SK-N-SH (cell line): ENCODE results near the gene GRM2.

Experiments
- ELF1 ChIP-seq: IDR thresholded peaks from 2 replicates; pipeline ENCODE4 v1.4.0; 2012
- EP300 ChIP-seq, 2 experiments: IDR thresholded peaks; 2 replicates each; pipeline versions ENCODE4 v1.4.0 to v1.6.1; 2012; ENCODE audit warnings: borderline replicate concordance in 1 of 2, low read depth in 1 of 2, low read length in 1 of 2
- MXI1 ChIP-seq: IDR thresholded peaks from 2 replicates; pipeline ENCODE4 v1.6.1; 2012; ENCODE audit warnings: mild to moderate bottlenecking, low read depth, low read length, improper control_type of control experiment
- NFIC ChIP-seq: IDR thresholded peaks from 2 replicates; pipeline ENCODE4 v1.4.0; 2012; ENCODE audit warnings: borderline replicate concordance
- POLR2AphosphoS5 ChIP-seq: IDR thresholded peaks from 2 replicates; pipeline ENCODE4 v1.6.1; 2012; ENCODE audit warnings: low read depth, low read length
- RFX5 ChIP-seq: IDR thresholded peaks from 2 replicates; pipeline ENCODE4 v1.6.1; 2012; ENCODE audit warnings: mild to moderate bottlenecking, improper control_type of control experiment, low read length
- TF ChIP-seq, protein P1 (sequence below): fragments of 200-600 bp; sonication (generic); IDR thresholded peaks from 2 replicates; pipeline ENCODE4 v1.6.1; 2017; ENCODE audit warnings: antibody characterized with exemption, mild to moderate bottlenecking, moderate library complexity

DNA sequence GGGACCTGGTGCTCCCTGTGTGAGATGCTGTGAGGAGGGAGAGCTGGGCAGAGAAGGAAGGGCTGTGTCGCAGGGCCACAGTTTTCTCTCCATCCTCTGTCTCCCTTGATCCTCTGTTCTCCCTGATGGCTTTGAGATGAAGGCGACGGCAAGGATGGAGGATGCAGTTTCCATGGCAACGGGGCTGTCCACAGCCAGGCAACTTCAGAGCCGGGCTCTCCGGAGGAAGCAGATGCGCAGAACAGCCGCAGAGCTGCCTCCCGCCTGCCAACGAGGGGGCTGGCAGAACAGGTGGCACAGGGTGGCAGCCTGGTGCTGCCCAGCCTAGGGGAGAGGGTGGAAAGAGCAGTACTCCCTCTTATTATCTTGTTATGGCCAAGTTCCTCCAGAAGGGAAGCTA lies 9.9 kb upstream of the GRM2 start:
- TF ChIP-seq MXI1 (no peak), EP300 (IDR thresholded peaks at IDR 0.05; ENCODE audit: borderline replicate concordance in 1 of 2, low read depth in 1 of 2, low read length in 1 of 2) (no peak), NFIC (no peak), POLR2AphosphoS5 (no peak), ELF1 (no peak), RFX5 (no peak)
- TF ChIP-seq, protein P1, sequence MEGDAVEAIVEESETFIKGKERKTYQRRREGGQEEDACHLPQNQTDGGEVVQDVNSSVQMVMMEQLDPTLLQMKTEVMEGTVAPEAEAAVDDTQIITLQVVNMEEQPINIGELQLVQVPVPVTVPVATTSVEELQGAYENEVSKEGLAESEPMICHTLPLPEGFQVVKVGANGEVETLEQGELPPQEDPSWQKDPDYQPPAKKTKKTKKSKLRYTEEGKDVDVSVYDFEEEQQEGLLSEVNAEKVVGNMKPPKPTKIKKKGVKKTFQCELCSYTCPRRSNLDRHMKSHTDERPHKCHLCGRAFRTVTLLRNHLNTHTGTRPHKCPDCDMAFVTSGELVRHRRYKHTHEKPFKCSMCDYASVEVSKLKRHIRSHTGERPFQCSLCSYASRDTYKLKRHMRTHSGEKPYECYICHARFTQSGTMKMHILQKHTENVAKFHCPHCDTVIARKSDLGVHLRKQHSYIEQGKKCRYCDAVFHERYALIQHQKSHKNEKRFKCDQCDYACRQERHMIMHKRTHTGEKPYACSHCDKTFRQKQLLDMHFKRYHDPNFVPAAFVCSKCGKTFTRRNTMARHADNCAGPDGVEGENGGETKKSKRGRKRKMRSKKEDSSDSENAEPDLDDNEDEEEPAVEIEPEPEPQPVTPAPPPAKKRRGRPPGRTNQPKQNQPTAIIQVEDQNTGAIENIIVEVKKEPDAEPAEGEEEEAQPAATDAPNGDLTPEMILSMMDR: no peak
